ENCODE measurements around the gene DAPL1. TPM values are rescaled to one million over a fixed set of nuclear protein-coding genes. Genes with fewer than 3 reads are reported as not detected.

The DAPL1 gene
- total RNA-seq, 1 donor from 2014 or later, result 101 TPM

GRCh38 chr2:158815166-158815565, 20.0 kb downstream of the DAPL1 start:
- Histone ChIP-seq H3K27me3 (no peaks in the 10 kb centered on the region), H3K9me3 (no peaks in the 10 kb centered on the region), H3K27ac (no peak overlapping the region), H3K4me3 (no peak overlapping the region), H3K36me3 (no peaks in the 10 kb centered on the region), H3K4me1 (peaks cover 13% of the 10 kb centered on the region)
- DNase-seq (ENCODE audit: extremely low spot score in 2 of 2), result no peak
- intact Hi-C loops (cut with DNase I), result no loop called here
- TF ChIP-seq POLR2A (IDR thresholded peaks at IDR 0.05) (no peak), POLR2AphosphoS5 (IDR thresholded peaks at IDR 0.05; ENCODE audit: insufficient read depth in 1 of 2, low read depth in 1 of 2) (no peak), CTCF (IDR thresholded peaks at IDR 0.05) (no peak)

- intact Hi-C loops (cut with DNase I), result no loop called here
- Histone ChIP-seq H3K36me3 (no peaks in the 10 kb centered on the region), H3K27ac (no peak overlapping the region), H3K9me3 (no peaks in the 10 kb centered on the region), H3K27me3 (no peaks in the 10 kb centered on the region), H3K4me1 (peaks cover 13% of the 10 kb centered on the region), H3K4me3 (no peak overlapping the region)
- DNase-seq (ENCODE audit: extremely low spot score in 2 of 2), result no peak
- TF ChIP-seq CTCF (IDR thresholded peaks at IDR 0.05) (no peak), POLR2A (IDR thresholded peaks at IDR 0.05) (no peak), POLR2AphosphoS5 (IDR thresholded peaks at IDR 0.05; ENCODE audit: insufficient read depth in 1 of 2, low read depth in 1 of 2) (no peak)
These were observed 20.5 kb downstream of the DAPL1 start for GRCh38 chr2:158815658-158816057.

GRCh38 chr2:158817588-158817987, 22.5 kb downstream of the DAPL1 start:
- H3K27me3 ChIP-seq, result no peaks in the 10 kb centered on the region
- no peak overlapping the region for H3K27ac ChIP-seq
- DNase-seq (ENCODE audit: extremely low spot score in 2 of 2), result no peak
- intact Hi-C loops (cut with DNase I), result no loop called here
- H3K36me3 ChIP-seq, result no peaks in the 10 kb centered on the region
- H3K4me1 ChIP-seq, result no peaks in the 10 kb centered on the region
- H3K9me3 ChIP-seq, result no peaks in the 10 kb centered on the region
- H3K4me3 ChIP-seq, result no peak overlapping the region
- TF ChIP-seq POLR2AphosphoS5 (IDR thresholded peaks at IDR 0.05; ENCODE audit: insufficient read depth in 1 of 2, low read depth in 1 of 2) (no peak), POLR2A (IDR thresholded peaks at IDR 0.05) (no peak), CTCF (IDR thresholded peaks at IDR 0.05) (no peak)

GRCh38 chr2:158818511-158818910, 23.4 kb downstream of the DAPL1 start:
- H3K4me1 ChIP-seq, result no peaks in the 10 kb centered on the region
- H3K4me3 ChIP-seq, result no peak overlapping the region
- H3K27me3 ChIP-seq, result no peaks in the 10 kb centered on the region
- no peaks in the 10 kb centered on the region for H3K9me3 ChIP-seq
- no peaks in the 10 kb centered on the region for H3K36me3 ChIP-seq
- H3K27ac ChIP-seq, result no peak overlapping the region
- intact Hi-C loops (cut with DNase I), result no loop called here
- TF ChIP-seq CTCF (IDR thresholded peaks at IDR 0.05) (no peak), POLR2A (IDR thresholded peaks at IDR 0.05) (no peak)
- no peak for DNase-seq (ENCODE audit: extremely low spot score in 2 of 2)

- intact Hi-C loops (cut with DNase I), result no loop called here
- Histone ChIP-seq H3K9me3 (no peaks in the 10 kb centered on the region), H3K27ac (no peak overlapping the region), H3K36me3 (no peaks in the 10 kb centered on the region), H3K4me3 (no peak overlapping the region), H3K27me3 (no peaks in the 10 kb centered on the region), H3K4me1 (no peaks in the 10 kb centered on the region)
- TF ChIP-seq POLR2A (IDR thresholded peaks at IDR 0.05), result no peak
- TF ChIP-seq POLR2AphosphoS5 (IDR thresholded peaks at IDR 0.05; ENCODE audit: insufficient read depth in 1 of 2, low read depth in 1 of 2), result no peak
- TF ChIP-seq CTCF (IDR thresholded peaks at IDR 0.05), result no peak
- no peak for DNase-seq (ENCODE audit: extremely low spot score in 2 of 2)
These were observed 27.1 kb downstream of the DAPL1 start for GRCh38 chr2:158822193-158822592.
